Stimulated activated CD4-positive, alpha-beta T cell treated with anti-CD3 and anti-CD28 coated beads, Interleukin-4, amount 100 ng/mL, for 24 hours (primary cell): ENCODE results near the gene SNX9.

Experiments
- DNase-seq: peaks from one replicate; pipeline ENCODE4 v3.0.0-alpha.2; 2020

The SNX9 gene

DNA sequence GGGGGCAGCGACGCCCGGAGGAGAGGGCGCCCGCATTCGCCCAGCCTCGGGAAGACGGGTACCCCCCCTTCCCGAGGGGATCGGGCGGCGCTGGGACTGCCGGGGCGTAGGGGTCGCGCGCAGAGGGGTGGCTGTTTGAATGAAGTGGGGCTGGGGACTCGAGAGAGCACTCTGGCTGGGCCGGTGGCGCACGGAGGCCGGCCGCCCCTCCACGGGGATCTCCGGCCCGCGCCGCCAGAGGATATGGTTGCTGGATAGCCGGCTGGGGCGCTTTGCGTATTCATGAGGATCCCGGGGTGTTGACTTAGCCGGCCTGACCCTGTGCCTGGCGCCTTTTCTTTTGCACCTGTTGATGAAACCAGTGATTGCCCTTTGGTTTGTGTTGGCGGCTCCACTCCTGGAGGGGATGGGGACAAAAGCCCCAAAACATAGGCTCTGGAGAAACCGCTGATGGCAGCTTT, 159.1 kb downstream of the SNX9 start:
- DNase-seq: peak; percentile 19

DNA sequence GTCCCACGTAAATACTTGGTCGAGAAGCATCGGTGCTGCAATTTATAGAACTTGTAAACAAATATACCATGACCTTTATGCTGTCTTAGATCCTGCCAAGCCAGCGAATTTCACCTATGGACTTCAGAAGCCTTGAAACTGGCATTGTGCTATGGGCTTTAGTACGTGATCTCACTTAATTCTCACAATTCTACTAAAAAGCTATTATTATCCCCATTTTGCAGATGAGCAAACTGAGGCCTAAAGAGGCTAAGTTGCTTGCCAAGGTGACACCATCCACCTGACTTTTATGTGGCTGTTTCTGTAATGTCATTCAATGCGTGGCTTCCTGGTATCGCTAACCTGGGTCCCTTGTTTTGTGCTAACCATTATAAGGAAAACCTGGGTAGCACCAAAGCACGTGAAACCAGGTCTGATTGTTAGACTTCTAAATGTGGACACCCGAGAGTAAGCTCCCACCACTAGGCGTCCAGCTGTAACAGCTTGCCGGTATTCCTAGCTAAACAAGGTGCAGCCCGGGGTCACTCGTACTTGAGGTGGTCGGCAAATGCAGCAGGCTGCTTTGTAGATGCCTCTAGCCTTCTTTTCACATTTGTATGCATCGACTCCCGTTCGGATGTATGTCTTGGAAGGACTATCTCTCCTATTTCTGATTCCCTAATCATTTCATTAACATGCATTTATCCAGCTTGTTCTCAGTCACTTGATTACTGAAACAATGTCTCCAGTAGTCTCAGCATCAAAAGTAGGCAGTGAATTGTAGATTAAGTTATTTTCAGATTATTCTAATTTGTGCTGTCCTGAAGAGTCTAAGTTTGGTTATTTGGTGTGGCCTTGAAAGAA, 159.7 kb downstream of the SNX9 start:
- DNase-seq: no peak

DNA sequence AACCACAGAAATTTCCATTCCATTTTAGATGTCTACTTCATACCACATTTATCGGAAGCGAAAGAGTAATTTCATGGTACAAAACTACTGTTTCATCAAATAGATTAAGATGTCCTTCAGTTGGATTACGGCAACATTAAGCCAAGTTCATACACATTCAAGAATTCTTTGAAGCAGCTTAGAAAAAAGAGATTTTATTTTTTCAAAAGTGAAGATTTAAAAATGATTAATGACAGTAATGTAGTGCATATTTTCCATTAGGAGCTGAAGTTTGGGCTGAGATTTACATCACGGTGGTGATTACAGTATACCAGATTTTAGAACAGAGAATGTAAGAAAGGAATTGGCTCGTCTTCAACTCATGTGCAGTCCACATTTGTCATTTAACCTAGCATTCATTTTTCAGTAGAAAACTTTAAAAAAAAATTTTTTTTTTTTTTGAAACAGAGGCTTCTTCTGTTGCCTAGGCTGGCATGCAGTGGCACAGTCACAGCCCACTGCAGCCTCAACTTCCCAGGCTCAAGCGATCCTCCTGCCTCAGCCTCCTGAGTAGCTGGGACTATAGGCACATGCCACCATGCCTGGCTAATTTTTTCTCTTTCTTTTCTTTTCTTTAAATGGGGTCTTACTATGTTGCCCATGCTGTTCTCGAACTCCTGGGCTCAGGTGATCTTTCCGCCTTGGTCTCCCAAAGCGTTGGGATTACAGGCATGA, 160.5 kb downstream of the SNX9 start:
- no peak for DNase-seq

DNA sequence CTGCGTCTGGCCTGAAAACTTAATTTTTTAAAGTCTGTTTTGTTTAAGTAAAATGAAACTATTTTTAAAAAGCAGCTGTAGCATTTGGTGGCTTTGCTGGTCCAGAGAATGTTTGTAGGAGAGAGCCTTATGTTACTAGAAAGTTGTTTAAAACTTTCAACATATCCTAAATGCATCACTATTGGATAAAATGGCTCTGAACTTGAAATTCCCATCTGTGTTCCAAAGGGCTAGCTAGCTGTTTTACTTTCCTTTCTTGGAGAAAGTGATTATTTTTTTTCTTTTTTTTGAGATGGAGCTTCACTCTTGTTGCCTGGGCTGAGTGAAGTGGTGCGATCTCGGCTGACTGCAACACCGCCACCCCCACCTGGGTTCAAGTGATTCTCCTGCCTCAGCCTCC, 161.1 kb downstream of the SNX9 start:
- DNase-seq: no peak

DNA sequence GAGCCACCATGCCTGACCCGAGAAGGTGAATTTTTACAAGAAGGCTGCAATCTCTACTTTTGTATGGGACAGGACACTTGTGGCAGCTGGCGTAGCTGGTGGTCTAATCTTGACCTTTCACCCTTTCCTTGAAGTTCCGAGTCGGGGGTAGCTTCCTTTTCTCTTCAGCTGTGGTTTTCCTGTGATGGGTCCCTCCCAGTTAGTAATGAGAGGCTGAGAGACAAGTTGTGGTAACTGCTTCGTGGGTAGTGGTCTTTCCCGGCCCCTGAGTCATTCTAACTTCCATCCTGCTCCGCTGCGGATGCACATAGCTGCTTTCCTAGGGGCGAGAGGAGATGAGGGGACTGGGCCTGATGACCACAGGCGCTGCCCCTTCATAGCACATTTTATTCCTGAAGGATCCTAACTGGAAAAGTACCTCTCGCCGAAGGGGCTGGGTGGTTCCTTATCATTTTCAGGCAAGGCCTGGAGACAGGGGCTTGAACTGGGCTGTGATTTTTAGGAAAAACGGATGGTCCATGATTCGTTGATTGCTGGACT, 161.7 kb downstream of the SNX9 start:
- DNase-seq: no peak

DNA sequence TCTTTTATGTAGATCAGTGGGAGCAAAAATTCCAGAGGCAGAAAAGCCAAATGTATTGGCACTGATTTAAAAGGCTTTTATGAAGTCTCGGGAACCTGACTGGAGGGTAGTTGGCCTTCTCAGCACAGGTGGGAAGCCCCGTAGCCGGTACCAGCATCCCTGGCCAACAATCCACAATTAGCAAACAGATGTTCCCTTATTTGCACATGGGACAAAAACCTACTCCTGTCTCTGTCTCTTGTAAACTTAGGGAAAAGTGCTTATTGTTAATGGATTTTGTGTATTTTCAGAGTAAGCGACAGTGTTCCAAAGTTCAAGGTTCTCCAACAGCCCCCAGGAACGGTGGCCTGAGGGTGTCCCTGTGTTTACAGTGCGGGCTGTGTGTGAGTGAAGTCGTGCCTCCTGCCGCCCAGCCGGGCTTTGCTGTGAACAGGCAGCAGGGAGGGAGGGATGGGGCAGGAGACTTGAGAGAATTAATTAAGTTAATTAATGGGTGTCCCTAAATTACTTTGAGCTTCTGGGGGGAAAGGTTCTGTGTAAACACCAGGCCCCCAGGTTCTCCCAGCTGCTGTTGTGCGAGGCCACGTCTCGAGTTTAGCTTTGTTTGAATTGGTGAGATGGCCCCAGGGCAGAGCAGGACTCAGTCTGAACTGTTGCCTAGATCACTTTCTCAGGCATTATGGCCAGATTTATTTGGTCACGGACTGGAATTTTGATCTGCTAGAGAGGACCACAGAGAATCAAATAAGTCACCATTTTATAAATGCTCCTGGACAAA, 162.5 kb downstream of the SNX9 start:
- DNase-seq: no peak

DNA sequence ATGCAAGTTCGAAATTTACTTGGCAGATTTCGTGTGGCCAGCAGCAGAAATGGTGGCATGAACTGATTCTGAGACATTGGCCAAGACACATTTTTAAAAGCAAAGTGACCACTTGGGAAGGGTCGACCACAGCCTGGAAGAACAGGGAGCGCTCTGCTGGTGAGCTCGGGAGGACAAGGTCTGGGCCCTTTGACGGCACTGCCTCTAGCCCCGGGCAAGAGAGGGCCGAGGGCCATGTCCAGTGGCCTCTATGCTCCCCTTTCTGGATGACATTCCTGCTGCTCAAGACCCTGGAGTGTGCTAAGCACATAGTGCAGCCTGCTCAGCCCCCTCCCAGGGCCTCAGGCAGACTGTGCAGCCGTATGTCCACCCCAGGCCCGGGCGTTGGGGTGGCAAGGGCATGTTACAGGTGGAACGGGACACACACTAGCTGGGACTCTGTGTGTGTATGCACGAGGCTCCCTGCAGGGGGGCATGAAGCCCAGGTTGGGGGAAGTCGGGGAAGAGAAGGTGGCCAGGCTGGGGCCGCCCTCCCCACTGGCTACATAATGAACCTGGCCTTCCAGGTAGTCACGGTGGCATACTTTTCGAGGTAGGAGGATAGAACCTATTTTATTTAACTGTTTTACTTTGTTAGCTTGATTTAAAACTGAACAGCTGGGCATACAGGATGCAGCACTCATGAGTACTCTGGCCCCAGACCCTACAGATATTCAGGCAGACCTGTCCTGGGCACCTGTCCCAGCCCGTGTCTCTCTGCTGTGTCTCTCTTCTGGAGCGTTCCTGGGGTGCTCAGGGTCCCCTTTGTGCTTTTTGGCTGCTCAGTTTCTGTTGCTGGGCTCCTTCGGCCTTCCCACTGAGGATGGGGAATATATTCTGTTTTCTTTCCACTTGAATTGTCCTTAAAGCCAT, 165.0 kb downstream of the SNX9 start:
- DNase-seq: no peak

DNA sequence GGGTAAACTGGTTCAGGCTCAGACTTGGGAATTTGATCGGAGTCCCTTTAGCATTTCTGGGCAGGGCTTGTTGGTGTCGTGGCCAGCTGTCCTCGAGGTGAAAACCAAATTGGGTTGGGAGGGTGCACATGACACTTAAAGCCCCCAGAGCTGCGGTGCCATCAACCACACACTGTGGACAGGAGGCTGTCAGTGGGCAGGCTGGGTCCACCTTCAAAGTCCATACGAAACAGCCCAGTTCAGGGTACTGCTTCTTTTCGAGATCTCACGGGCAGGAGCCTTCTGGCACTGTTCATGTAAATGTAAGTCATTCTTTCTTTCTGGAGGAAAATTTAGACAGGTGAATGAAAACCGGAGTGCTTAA, 165.6 kb downstream of the SNX9 start:
- no peak for DNase-seq

DNA sequence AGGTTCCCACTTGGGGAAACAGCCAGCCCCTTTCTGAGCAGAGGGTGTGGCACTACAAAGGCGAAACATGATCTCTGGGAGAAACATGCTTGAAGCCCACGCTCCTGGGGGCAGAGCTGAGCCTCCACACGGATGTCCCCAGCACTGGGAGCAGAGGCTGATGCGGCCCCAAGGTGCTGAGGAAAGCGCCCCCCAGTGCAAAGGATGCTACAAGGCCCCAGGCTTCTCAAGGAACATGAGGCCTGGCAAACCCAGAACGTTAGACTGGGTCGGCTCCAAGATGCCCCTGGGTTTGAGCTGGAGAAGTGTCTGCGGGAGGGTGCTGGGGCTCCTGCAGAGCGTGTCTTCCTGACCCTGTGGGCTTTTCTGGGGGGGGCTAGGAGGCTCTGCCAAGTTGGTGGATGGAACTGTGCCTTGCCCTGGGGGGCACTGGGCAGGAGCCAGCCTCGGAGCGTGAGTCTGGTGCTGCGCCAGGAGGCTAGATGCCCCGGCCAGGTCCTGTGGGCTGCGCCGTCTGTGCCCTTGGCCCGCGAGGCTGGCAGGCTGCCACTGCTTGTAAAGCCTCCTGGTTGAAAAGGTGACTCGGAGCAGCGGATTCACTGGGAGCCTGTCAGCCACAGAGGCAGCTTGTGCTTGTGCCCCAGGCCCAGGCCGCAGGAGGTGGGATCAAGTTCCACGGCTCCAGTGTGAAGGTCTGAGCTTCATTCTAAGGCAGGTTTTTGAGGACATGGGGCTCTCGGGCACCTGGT, 166.7 kb downstream of the SNX9 start:
- no peak for DNase-seq

DNA sequence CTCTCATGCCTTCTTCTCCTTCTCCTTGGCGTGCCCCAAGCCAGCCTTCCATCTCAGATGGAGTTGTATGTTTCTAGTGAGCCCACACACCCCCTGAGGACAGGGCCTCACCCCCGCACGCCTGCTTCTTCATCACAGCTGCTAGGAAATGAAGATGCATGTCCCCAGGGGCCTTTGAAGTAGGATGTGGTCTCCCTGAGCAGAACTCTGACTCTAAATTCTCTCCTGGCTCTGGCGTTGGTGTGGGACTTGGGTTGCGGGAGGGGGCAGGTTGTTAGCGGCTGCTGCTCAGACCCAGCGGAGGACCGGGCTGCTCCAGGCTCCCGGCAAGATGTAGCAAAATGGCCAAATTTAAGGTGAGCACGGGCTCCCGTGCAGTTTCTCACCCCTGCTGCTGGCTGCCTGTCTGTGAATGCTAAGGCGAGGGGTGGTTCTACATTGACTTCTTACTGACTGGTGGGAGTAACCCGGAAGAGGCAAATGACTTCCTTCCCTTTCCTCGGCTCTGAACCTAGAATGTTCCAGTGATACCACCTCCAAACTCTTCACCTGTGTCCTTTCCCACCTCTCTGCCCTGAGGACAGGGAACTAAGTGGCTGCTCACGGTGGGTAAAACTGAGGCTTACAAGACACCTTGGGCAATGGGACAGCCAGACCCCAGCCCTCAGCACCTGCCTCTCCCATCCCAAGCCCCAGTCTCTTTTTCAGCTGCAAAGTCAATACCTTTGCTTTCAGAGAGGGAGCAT, 167.4 kb downstream of the SNX9 start:
- peak; percentile 32 for DNase-seq

DNA sequence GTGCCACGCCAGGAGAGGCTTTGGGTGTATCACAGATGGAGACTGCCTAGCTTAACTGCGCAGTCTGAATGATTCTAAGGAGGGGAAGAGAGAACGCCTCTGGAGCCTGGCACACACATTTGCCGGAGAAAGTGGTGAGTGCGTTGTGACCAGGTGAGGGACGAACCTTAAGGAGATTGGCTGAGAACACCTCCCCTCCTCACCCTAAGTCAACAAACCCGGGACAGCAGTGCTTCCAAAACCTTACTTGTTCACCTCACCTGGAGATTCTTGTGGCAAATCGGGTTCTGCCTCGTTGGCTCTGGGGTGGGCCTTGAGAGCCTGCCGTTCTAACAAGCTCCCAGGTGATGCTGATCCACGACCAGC, 168.0 kb downstream of the SNX9 start:
- DNase-seq: no peak

DNA sequence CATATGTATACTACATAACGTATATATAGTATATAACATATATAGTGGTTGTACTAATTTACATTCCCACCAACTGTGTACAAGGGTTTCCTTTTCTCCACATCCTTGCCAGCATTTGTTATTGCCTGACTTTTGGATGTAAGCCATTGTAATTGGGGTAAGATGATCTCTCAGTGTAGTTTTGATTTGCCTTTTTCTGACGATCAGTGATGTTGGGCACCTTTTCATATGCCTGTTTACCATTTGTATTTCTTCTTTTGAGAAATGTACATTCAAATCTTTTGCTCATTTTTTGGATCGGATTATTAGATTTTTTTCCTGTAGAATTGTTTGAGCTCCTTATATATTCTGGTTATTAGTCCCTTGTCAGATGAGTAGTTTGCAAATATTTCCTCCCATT, 170.0 kb downstream of the SNX9 start:
- no peak for DNase-seq

DNA sequence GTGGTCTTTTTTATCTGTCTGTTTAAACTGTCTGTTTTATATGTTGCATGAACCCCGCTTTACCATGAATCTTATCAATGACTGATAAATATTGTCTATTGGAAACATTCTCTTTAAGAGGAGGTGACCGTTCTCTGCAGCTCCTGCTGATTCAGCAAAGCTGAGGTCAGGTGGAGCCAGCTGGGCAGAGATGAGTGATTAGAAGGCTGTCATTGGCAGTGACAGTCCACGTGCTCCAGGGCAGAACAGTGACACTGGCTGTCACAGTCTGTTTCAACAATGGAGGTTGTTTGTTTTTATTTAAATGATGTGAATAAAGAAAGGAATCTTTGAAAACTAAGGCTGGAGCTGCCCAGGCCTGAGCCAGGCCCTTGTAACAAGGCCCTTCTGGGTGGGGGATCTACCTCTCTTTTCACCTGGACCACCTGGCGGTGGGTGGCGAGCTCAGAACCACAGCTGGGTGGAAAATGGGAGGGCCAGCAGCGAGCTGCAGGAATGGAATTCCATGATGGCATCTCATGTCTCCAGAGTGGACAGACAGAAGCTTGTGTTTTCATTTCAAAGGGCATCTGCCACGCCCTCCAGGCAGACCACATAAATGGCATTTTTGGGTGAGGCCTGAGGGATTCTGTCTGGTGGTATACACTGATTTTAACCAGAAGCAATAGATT, 171.2 kb downstream of the SNX9 start:
- DNase-seq: no peak
